OCI-LY1 (cell line): ENCODE measurements around the gene CCDC138.

Source experiments
- H2AFZ ChIP-seq: fragments of 200-600 bp; sonication (generic), shearing (Covaris generic); 2 replicates; pipeline ENCODE4 v1.6.0; 2014; ENCODE audit warnings: antibody characterized with exemption, mild to moderate bottlenecking, low read length
- H3F3A ChIP-seq: fragments of 200-600 bp; sonication (generic), shearing (Covaris generic); 2 replicates; pipeline ENCODE4 v1.6.0; 2014; ENCODE audit warnings: mild to moderate bottlenecking, antibody characterized with exemption, low read length, moderate library complexity; ENCODE audit not compliant: insufficient read depth
- H3K27ac ChIP-seq: fragments of 200-600 bp; sonication (generic); 2 replicates; pipeline ENCODE4 v1.5.1; 2014; ENCODE audit warnings: low read length, mixed run types, mild to moderate bottlenecking, low read depth; ENCODE audit not compliant: poor library complexity, severe bottlenecking
- H3K27me3 ChIP-seq: fragments of 200-600 bp; sonication (generic); 2 replicates; pipeline ENCODE4 v1.6.0; 2014; ENCODE audit warnings: antibody characterized with exemption, mild to moderate bottlenecking, low read length, moderate library complexity; ENCODE audit not compliant: insufficient read depth
- H3K36me3 ChIP-seq: fragments of 200-600 bp; sonication (generic); 2 replicates; pipeline ENCODE4 v1.6.1; 2014; ENCODE audit warnings: mild to moderate bottlenecking, antibody characterized with exemption, low read length, moderate library complexity, mixed read lengths; ENCODE audit not compliant: insufficient read depth
- H3K4me1 ChIP-seq: fragments of 200-600 bp; sonication (generic); 2 replicates; pipeline ENCODE4 v1.5.1; 2014; ENCODE audit warnings: mild to moderate bottlenecking, low read length, moderate library complexity; ENCODE audit not compliant: insufficient read depth, severe bottlenecking
- H3K4me2 ChIP-seq: fragments of 200-600 bp; sonication (generic), shearing (Covaris generic); 2 replicates; pipeline ENCODE4 v1.6.1; 2014; ENCODE audit warnings: low read length
- H3K4me3 ChIP-seq: fragments of 200-600 bp; sonication (generic); 2 replicates; pipeline ENCODE4 v1.5.1; 2014; ENCODE audit warnings: low read length, low read depth, mild to moderate bottlenecking, mixed read lengths; ENCODE audit not compliant: poor library complexity, severe bottlenecking
- H3K79me2 ChIP-seq: fragments of 200-600 bp; shearing (Covaris generic); 2 replicates; pipeline ENCODE4 v1.6.1; 2016; ENCODE audit warnings: mixed run types, low read length, mixed read lengths; ENCODE audit not compliant: insufficient read depth
- H3K9ac ChIP-seq: fragments of 200-600 bp; sonication (generic), shearing (Covaris generic); 2 replicates; pipeline ENCODE4 v1.6.1; 2014; ENCODE audit warnings: mild to moderate bottlenecking, low read length, mixed read lengths
- H3K9me2 ChIP-seq: fragments of 200-600 bp; sonication (generic), shearing (Covaris generic); 2 replicates; pipeline ENCODE4 v1.6.1; 2014; ENCODE audit warnings: low read depth, mild to moderate bottlenecking, low read length, mixed read lengths
- H3K9me3 ChIP-seq: fragments of 200-600 bp; shearing (Covaris generic); 2 replicates; pipeline ENCODE4 v1.6.1; 2014; ENCODE audit warnings: low read length, mixed read lengths
- H4K20me1 ChIP-seq: fragments of 200-600 bp; sonication (generic), shearing (Covaris generic); 2 replicates; pipeline ENCODE4 v1.6.0; 2016; ENCODE audit warnings: mild to moderate bottlenecking, low read length; ENCODE audit not compliant: insufficient read depth
- CTCF ChIP-seq: fragments of 200-600 bp; sonication (generic), shearing (Covaris generic); IDR thresholded peaks from 2 replicates; pipeline ENCODE4 v1.5.1; 2017; ENCODE audit warnings: mild to moderate bottlenecking, antibody characterized with exemption, low read length, moderate library complexity, mixed read lengths
- EZH2 ChIP-seq: fragments of 200-600 bp; sonication (generic), shearing (Covaris generic); IDR thresholded peaks from 2 replicates; pipeline ENCODE4 v1.8.0; 2017; ENCODE audit warnings: borderline replicate concordance, mixed run types, mild to moderate bottlenecking, antibody characterized with exemption, low read length, moderate library complexity, mixed read lengths

CCDC138 gene

DNA sequence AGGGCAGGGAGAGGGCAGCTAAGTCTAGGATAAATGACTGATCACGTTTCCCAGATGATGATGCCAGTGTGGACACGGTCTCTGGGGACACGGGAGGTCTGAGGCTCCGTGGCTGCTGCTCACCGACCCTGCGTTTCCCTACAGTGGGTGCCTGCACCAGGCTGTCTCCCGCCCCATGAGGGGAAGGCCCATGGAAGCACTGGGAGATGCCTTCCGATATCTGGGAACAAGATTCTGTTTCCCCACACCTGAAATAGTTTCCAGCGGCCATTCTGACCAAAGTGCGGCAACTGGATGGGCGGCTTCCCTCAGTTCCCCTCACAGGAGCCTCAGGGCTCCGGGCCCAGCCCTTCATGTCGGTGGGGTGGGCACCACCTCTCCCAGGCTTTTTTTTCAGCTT, 119.3 kb downstream of the CCDC138 start:
- no peak for TF ChIP-seq CTCF
- no peak for TF ChIP-seq EZH2
- Histone ChIP-seq H3K4me1 (no peaks in the 10 kb centered on the region), H3K27me3 (0 out of 2 replicates have a peak, but pooled peaks cover 4% of the 10 kb centered on the region), H3K79me2 (no peaks in the 10 kb centered on the region), H3K27ac (no peak overlapping the region), H3K9me2 (no peaks in the 10 kb centered on the region), H2AFZ (no peak overlapping the region), H3K36me3 (no peaks in the 10 kb centered on the region), H3F3A (no peaks in the 10 kb centered on the region), H4K20me1 (no peaks in the 10 kb centered on the region), H3K9me3 (no peaks in the 10 kb centered on the region), H3K9ac (no peak overlapping the region), H3K4me2 (no peak overlapping the region), H3K4me3 (no peak overlapping the region)

DNA sequence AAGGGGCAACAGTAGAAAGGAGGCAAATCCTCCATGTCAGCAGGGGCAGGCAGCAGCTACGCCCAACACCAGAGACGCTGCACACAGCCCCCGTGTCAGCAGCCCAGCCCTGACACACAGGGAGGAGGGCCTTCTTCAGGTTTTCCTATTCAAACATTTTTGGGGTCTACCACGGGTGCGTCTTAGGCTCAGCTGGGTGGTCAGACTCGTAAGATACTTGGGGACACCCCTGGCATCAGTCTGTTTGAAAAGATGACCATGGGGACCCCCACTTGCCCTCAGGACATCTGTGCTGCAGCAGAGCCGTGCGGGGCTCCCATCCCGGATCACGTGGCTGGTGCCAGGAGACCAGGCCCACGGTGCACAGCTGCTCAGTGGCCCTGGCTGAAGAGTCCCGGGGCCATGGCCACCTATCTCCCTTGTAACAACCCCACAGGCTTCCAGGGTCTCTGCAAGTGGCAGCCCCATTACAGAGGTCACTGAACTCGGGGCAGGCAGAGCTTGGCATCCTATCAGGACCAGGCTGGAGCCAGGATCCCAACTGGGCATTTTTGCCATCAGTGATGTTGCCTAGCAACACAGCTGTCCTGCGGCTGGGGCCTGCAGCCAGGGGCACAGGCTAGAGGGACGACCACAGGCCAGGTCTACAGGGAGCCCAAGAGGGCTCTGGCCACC, 120.0 kb downstream of the CCDC138 start:
- 0 out of 2 replicates have a peak, but pooled peaks cover 4% of the 10 kb centered on the region for H3K27me3 ChIP-seq
- H4K20me1 ChIP-seq = no peaks in the 10 kb centered on the region
- no peaks in the 10 kb centered on the region for H3K4me1 ChIP-seq
- H3K9me3 ChIP-seq = no peaks in the 10 kb centered on the region
- no peaks in the 10 kb centered on the region for H3K79me2 ChIP-seq
- H3K27ac ChIP-seq = no peak overlapping the region
- no peak overlapping the region for H2AFZ ChIP-seq
- H3K36me3 ChIP-seq = no peaks in the 10 kb centered on the region
- TF ChIP-seq EZH2 (no peak), CTCF (no peak)
- no peak overlapping the region for H3K4me3 ChIP-seq
- no peak overlapping the region for H3K9ac ChIP-seq
- no peaks in the 10 kb centered on the region for H3F3A ChIP-seq
- H3K9me2 ChIP-seq = no peaks in the 10 kb centered on the region
- H3K4me2 ChIP-seq = no peak overlapping the region

GRCh38 chr2:108907822-108908712, 121.5 kb downstream of the CCDC138 start:
- no peak for TF ChIP-seq EZH2
- TF ChIP-seq CTCF = no peak

More at GRCh38 chr2:108907822-108908712, 121.5 kb downstream of the CCDC138 start:
- H3K4me2 ChIP-seq = no peak overlapping the region
- no peak overlapping the region for H3K4me3 ChIP-seq
- no peak overlapping the region for H3K9ac ChIP-seq
- H3K4me1 ChIP-seq = no peaks in the 10 kb centered on the region
- H3K27me3 ChIP-seq = 0 out of 2 replicates have a peak, but pooled peaks cover 4% of the 10 kb centered on the region
- H3K79me2 ChIP-seq = no peaks in the 10 kb centered on the region
- H4K20me1 ChIP-seq = no peaks in the 10 kb centered on the region
- no peak overlapping the region for H2AFZ ChIP-seq
- no peaks in the 10 kb centered on the region for H3K9me2 ChIP-seq
- no peaks in the 10 kb centered on the region for H3K36me3 ChIP-seq
- H3F3A ChIP-seq = no peaks in the 10 kb centered on the region
- no peaks in the 10 kb centered on the region for H3K9me3 ChIP-seq
- H3K27ac ChIP-seq = no peak overlapping the region
